ENCODE data around the gene SNX3. TPM values are rescaled to one million over a fixed set of nuclear protein-coding genes. Genes with fewer than 3 reads are reported as not detected.

The SNX3 gene
- total RNA-seq, 1 experiment from 2014 or later, result 209 TPM

- H3K27me3 ChIP-seq, result no peaks in the 10 kb centered on the region
- H3K9me3 ChIP-seq (replicated peaks), result no peaks in the 10 kb centered on the region
- DNase-seq, result no peak
- H3K4me3 ChIP-seq, result no peak overlapping the region
- no peaks in the 10 kb centered on the region for H3K36me3 ChIP-seq
- H3K4me1 ChIP-seq, result no peaks in the 10 kb centered on the region
- no peak overlapping the region for H3K27ac ChIP-seq
Measured at GRCh38 chr6:108175592-108176279, 85.1 kb downstream of the SNX3 start.

GRCh38 chr6:108175176-108175591 lies 85.7 kb downstream of the SNX3 start:
- no peak for DNase-seq
- Histone ChIP-seq H3K27ac (no peak overlapping the region), H3K27me3 (no peaks in the 10 kb centered on the region), H3K4me3 (no peak overlapping the region), H3K36me3 (no peaks in the 10 kb centered on the region), H3K9me3 (replicated peaks) (no peaks in the 10 kb centered on the region), H3K4me1 (no peaks in the 10 kb centered on the region)

GRCh38 chr6:108174371-108175175 lies 86.3 kb downstream of the SNX3 start:
- Histone ChIP-seq H3K27me3 (no peaks in the 10 kb centered on the region), H3K9me3 (replicated peaks) (no peaks in the 10 kb centered on the region), H3K4me3 (no peak overlapping the region), H3K36me3 (no peaks in the 10 kb centered on the region), H3K4me1 (no peaks in the 10 kb centered on the region), H3K27ac (no peak overlapping the region)
- no peak for DNase-seq

- Histone ChIP-seq H3K27me3 (no peaks in the 10 kb centered on the region), H3K9me3 (replicated peaks) (no peaks in the 10 kb centered on the region), H3K4me1 (no peaks in the 10 kb centered on the region), H3K4me3 (no peak overlapping the region), H3K27ac (no peak overlapping the region), H3K36me3 (no peaks in the 10 kb centered on the region)
- no peak for DNase-seq
Measured at GRCh38 chr6:108171918-108172516, 88.8 kb downstream of the SNX3 start.

- H3K9me3 ChIP-seq (replicated peaks), result no peaks in the 10 kb centered on the region
- no peaks in the 10 kb centered on the region for H3K36me3 ChIP-seq
- no peaks in the 10 kb centered on the region for H3K27me3 ChIP-seq
- H3K27ac ChIP-seq, result no peak overlapping the region
- H3K4me1 ChIP-seq, result no peaks in the 10 kb centered on the region
- H3K4me3 ChIP-seq, result no peak overlapping the region
- no peak for DNase-seq
Measured at GRCh38 chr6:108171291-108171917, 89.4 kb downstream of the SNX3 start.

GRCh38 chr6:108170332-108171290 lies 90.2 kb downstream of the SNX3 start:
- no peaks in the 10 kb centered on the region for H3K9me3 ChIP-seq (replicated peaks)
- no peaks in the 10 kb centered on the region for H3K27me3 ChIP-seq
- no peak for DNase-seq
- H3K27ac ChIP-seq, result no peak overlapping the region
- no peaks in the 10 kb centered on the region for H3K36me3 ChIP-seq
- no peaks in the 10 kb centered on the region for H3K4me1 ChIP-seq
- H3K4me3 ChIP-seq, result no peak overlapping the region

GRCh38 chr6:108169464-108170331 lies 91.1 kb downstream of the SNX3 start:
- Histone ChIP-seq H3K36me3 (no peaks in the 10 kb centered on the region), H3K9me3 (replicated peaks) (no peaks in the 10 kb centered on the region), H3K27me3 (no peaks in the 10 kb centered on the region), H3K4me3 (no peak overlapping the region), H3K27ac (no peak overlapping the region), H3K4me1 (no peaks in the 10 kb centered on the region)
- DNase-seq, result no peak

GRCh38 chr6:108168501-108169463 lies 92.1 kb downstream of the SNX3 start:
- H3K36me3 ChIP-seq, result no peaks in the 10 kb centered on the region
- H3K4me1 ChIP-seq, result no peaks in the 10 kb centered on the region
- no peak overlapping the region for H3K27ac ChIP-seq
- H3K9me3 ChIP-seq (replicated peaks), result no peaks in the 10 kb centered on the region
- DNase-seq, result no peak
- H3K4me3 ChIP-seq, result no peak overlapping the region
- H3K27me3 ChIP-seq, result no peaks in the 10 kb centered on the region

- Histone ChIP-seq H3K9me3 (replicated peaks) (no peaks in the 10 kb centered on the region), H3K36me3 (no peaks in the 10 kb centered on the region), H3K4me1 (no peaks in the 10 kb centered on the region), H3K27me3 (no peaks in the 10 kb centered on the region), H3K27ac (no peak overlapping the region), H3K4me3 (no peak overlapping the region)
- DNase-seq, result no peak
Measured at GRCh38 chr6:108168090-108168463, 92.8 kb downstream of the SNX3 start.

- Histone ChIP-seq H3K36me3 (no peaks in the 10 kb centered on the region), H3K4me1 (no peaks in the 10 kb centered on the region), H3K9me3 (replicated peaks) (no peaks in the 10 kb centered on the region), H3K27me3 (no peaks in the 10 kb centered on the region), H3K4me3 (no peak overlapping the region; the same call in 1 of the 2 replicates), H3K27ac (no peak overlapping the region)
- DNase-seq, result no peak
Measured at GRCh38 chr6:108167449-108168089, 93.3 kb downstream of the SNX3 start.

GRCh38 chr6:108166664-108167448 lies 94.0 kb downstream of the SNX3 start:
- H3K27me3 ChIP-seq, result no peaks in the 10 kb centered on the region
- peak; percentile 35 to 50 for DNase-seq
- H3K27ac ChIP-seq, result no peak overlapping the region
- no peaks in the 10 kb centered on the region for H3K9me3 ChIP-seq (replicated peaks)
- H3K4me3 ChIP-seq, result peak overlapping the region; percentile 58
- no peaks in the 10 kb centered on the region for H3K4me1 ChIP-seq
- H3K36me3 ChIP-seq, result no peaks in the 10 kb centered on the region

Data from SJCRH30 (cell line).